Right lobe of liver (tissue), 4 donors: ENCODE results near the gene PCDHB11.
"Not testable (repeated sequence)": the region's sequence is repeated elsewhere in the genome, so short reads cannot be mapped to it uniquely, and the experiment has no call there.

Source experiments
- CTCF ChIP-seq, 4 donors: fragments of 200-600 bp in 3 of 4; fragments of 450-650 bp in 1 of 4; IDR thresholded peaks; one replicate each; pipeline versions ENCODE4 v1.5.1 to v1.8.0; 2016 to 2022; ENCODE audit warnings: antibody characterized with exemption in 4 of 4, mild to moderate bottlenecking in 2 of 4
- POLR2A ChIP-seq: fragments of 450-650 bp; IDR thresholded peaks from one replicate; pipeline ENCODE4 v1.6.1; 2017; ENCODE audit warnings: antibody characterized with exemption, mild to moderate bottlenecking
- donor health status: DM: no; HTN: no; CAD: no.
- donor health status: DM: no; HTN: no; CAD: no.
- donor health status: DM: no; HTN: yes; CAD: no.

GRCh38 chr5:141246971-141247370, 47.5 kb downstream of the PCDHB11 start:
- not testable (repeated sequence) for TF ChIP-seq POLR2A; CTCF (IDR thresholded peaks at IDR 0.05)
